NT2/D1 (cell line): ENCODE results near the gene AK5.

Source experiments
- YY1 ChIP-seq: IDR thresholded peaks from 2 replicates; pipeline ENCODE4 v1.6.1; 2011; ENCODE audit not compliant: insufficient read length, insufficient read depth
- ZNF274 ChIP-seq: IDR thresholded peaks from 2 replicates; pipeline ENCODE4 v1.6.1; 2011; ENCODE audit warnings: mild to moderate bottlenecking, low read depth, low read length

GRCh38 chr1:77239311-77239710 lies 42.5 kb upstream of the AK5 start:
- TF ChIP-seq YY1 (no peak), ZNF274 (no peak)
